Measurements from ENCODE around the gene DNAJC4.

DNA sequence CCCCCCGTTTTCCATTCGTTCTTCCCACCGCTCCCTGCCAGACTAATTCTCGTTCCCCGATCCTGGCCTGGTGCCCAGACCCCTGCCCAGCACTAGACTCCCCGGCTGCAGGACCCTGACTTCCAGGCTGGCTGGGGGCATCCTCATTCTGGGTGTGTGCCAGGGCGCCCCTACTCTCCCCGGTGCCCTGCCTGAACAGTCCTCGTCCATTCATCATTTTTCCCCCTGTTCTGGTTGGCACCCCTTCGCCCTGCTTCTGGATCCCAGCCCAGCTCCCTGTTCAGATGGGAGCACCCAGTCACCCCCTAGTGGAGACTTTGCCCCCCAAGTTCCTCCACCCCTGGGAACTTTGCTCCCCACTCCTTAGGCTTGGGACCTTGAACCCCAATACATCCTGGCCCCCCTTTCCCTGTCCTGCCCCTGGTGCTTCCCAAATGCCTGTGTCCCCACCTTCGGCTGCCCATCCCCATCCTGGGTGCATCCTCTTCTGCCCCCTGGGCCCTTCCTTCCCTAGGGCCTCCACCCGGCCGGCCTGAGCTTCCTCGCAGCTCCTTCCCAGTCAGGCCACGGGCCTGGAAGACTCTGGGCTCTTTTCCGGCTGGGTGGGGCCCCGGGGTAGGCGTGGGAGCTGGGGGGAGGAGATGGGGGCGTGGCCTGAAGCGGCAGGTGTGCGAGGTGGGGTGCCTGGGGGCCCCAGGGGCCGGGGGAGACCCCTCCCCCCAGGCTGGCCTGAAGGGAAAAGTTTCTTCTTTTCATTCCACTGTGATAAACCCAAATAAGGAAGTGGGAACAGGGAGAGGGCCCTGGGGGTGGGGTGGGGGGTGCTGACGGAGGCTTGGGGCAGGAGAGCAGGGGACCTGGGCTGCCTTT, 21.9 kb downstream of the DNAJC4 start:
- TF ChIP-seq POLR2A (IDR thresholded peaks at IDR 0.05; ENCODE audit: low read length) (peak; percentile 60), SMC3 (IDR thresholded peaks at IDR 0.05) (0 out of 3 replicates have a peak, but pooled peaks have one; percentile 5), RAD21 (conservative IDR thresholded peaks at IDR 0.05 in 1 of 2, IDR thresholded peaks at IDR 0.05 in 1 of 2) (peak in 1 of 2 experiments; percentile 17; a peak in 1 of 5 replicates), TP53 (CRISPR knock-in tag; IDR thresholded peaks at IDR 0.05) (no peak), RARB (CRISPR knock-in tag; IDR thresholded peaks at IDR 0.05) (no peak), EP300 (IDR thresholded peaks at IDR 0.05) (no peak)
- TF ChIP-seq, protein P1, sequence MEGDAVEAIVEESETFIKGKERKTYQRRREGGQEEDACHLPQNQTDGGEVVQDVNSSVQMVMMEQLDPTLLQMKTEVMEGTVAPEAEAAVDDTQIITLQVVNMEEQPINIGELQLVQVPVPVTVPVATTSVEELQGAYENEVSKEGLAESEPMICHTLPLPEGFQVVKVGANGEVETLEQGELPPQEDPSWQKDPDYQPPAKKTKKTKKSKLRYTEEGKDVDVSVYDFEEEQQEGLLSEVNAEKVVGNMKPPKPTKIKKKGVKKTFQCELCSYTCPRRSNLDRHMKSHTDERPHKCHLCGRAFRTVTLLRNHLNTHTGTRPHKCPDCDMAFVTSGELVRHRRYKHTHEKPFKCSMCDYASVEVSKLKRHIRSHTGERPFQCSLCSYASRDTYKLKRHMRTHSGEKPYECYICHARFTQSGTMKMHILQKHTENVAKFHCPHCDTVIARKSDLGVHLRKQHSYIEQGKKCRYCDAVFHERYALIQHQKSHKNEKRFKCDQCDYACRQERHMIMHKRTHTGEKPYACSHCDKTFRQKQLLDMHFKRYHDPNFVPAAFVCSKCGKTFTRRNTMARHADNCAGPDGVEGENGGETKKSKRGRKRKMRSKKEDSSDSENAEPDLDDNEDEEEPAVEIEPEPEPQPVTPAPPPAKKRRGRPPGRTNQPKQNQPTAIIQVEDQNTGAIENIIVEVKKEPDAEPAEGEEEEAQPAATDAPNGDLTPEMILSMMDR (IDR thresholded peaks at IDR 0.05): peak; percentile 30; the same call in 2 of the 3 replicates

Data from A549 (cell line).